Ovary (tissue), 3 donors: Measurements from ENCODE around the gene RFXANK.

ENCODE experiments used
- EP300 ChIP-seq: sonication (generic); formaldehyde crosslinking; IDR thresholded peaks from one replicate; pipeline ENCODE4 v1.6.1; 2017; ENCODE audit warnings: antibody characterized with exemption
- POLR2A ChIP-seq: fragments of 450-650 bp; IDR thresholded peaks from one replicate; pipeline ENCODE4 v1.6.1; 2017; ENCODE audit warnings: antibody characterized with exemption, mild to moderate bottlenecking, moderate library complexity
- TF ChIP-seq, protein P1 (sequence below), 3 donors: fragments of 450-650 bp in 2 of 3; fragments of 200-600 bp in 1 of 3; IDR thresholded peaks; one replicate each; pipeline versions ENCODE4 v1.5.1 to v1.8.0; 2016 to 2022; ENCODE audit warnings: antibody characterized with exemption in 3 of 3, mild to moderate bottlenecking in 1 of 3
- donor health status: DM: no; HTN: no; CAD: no.

DNA sequence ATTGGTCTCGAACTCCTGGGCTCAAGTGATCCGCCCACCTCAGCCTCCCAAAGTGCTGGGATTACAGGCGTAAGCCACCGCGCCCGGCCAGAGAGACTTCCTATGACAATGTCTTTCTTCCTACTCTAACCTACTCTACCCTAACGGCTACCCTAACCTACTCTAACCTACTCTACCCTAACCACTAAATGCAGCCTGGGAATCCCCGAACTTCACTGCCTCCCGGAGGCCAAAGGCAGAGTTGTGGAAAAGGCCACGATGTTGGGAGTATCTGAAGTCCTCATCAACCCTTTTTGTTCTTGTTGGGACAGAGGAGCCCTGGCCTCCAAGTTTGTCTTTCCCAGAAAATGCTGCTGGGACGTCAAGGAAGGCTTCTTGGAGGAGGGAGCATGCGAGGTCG lies 12.1 kb downstream of the RFXANK start:
- TF ChIP-seq EP300 = no peak
- TF ChIP-seq, protein P1, sequence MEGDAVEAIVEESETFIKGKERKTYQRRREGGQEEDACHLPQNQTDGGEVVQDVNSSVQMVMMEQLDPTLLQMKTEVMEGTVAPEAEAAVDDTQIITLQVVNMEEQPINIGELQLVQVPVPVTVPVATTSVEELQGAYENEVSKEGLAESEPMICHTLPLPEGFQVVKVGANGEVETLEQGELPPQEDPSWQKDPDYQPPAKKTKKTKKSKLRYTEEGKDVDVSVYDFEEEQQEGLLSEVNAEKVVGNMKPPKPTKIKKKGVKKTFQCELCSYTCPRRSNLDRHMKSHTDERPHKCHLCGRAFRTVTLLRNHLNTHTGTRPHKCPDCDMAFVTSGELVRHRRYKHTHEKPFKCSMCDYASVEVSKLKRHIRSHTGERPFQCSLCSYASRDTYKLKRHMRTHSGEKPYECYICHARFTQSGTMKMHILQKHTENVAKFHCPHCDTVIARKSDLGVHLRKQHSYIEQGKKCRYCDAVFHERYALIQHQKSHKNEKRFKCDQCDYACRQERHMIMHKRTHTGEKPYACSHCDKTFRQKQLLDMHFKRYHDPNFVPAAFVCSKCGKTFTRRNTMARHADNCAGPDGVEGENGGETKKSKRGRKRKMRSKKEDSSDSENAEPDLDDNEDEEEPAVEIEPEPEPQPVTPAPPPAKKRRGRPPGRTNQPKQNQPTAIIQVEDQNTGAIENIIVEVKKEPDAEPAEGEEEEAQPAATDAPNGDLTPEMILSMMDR (IDR thresholded peaks at IDR 0.05) = no peak
- no peak for TF ChIP-seq POLR2A
